ENCODE data around the gene HLA-DMA.

Gene HLA-DMA

GRCh38 chr6:32969685-32970412, 17.0 kb upstream of the HLA-DMA start:
- H3K27me3 Mint-ChIP-seq (ENCODE audit: low read depth, poor library complexity), result peaks cover 8% of the 10 kb centered on the region
- H3K36me3 Mint-ChIP-seq (ENCODE audit: low read depth), result peaks cover 27% of the 10 kb centered on the region
- peak overlapping the region; percentile 98 for H3K4me3 Mint-ChIP-seq
- TF ChIP-seq CTCF (IDR thresholded peaks at IDR 0.05), result peak; percentile 21
- no peaks in the 10 kb centered on the region for H3K9me3 Mint-ChIP-seq
- DNase-seq, result peak; percentile 76
- H3K27ac Mint-ChIP-seq, result peak overlapping the region; percentile 100
- H3K4me1 Mint-ChIP-seq, result peaks cover 36% of the 10 kb centered on the region

GRCh38 chr6:32968867-32969684, 16.2 kb upstream of the HLA-DMA start:
- H3K27me3 Mint-ChIP-seq (ENCODE audit: low read depth, poor library complexity), result peaks cover 8% of the 10 kb centered on the region
- H3K27ac Mint-ChIP-seq, result peak overlapping the region; percentile 100
- no peak for TF ChIP-seq CTCF (IDR thresholded peaks at IDR 0.05)
- H3K4me3 Mint-ChIP-seq, result peak overlapping the region; percentile 98
- DNase-seq, result peak; percentile 69
- H3K9me3 Mint-ChIP-seq, result no peaks in the 10 kb centered on the region
- H3K36me3 Mint-ChIP-seq (ENCODE audit: low read depth), result peaks cover 20% of the 10 kb centered on the region
- H3K4me1 Mint-ChIP-seq, result peaks cover 31% of the 10 kb centered on the region

- Mint-ChIP-seq H3K4me1 (peaks cover 31% of the 10 kb centered on the region), H3K9me3 (no peaks in the 10 kb centered on the region), H3K27me3 (ENCODE audit: low read depth, poor library complexity) (peaks cover 3% of the 10 kb centered on the region), H3K4me3 (peak within 1 kb of the TSS; percentile 98), H3K36me3 (ENCODE audit: low read depth) (peaks cover 12% of the 10 kb centered on the region), H3K27ac (peak within 1 kb of the TSS; percentile 100)
- TF ChIP-seq CTCF (IDR thresholded peaks at IDR 0.05), result no peak
- peak; percentile 94 for DNase-seq
These were observed 15.4 kb upstream of the HLA-DMA start, which contains the start of gene BRD2 for GRCh38 chr6:32968093-32968866. Gene BRD2, plus strand, starts transcription at chr6:32968594. Its CDS starts 4,305 bp downstream, at chr6:32972899.

- Mint-ChIP-seq H3K27me3 (ENCODE audit: low read depth, poor library complexity) (no peaks in the 10 kb centered on the region), H3K9me3 (no peaks in the 10 kb centered on the region), H3K4me3 (peak overlapping the region; percentile 82), H3K27ac (peak overlapping the region; percentile 94), H3K36me3 (ENCODE audit: low read depth) (peaks cover 3% of the 10 kb centered on the region), H3K4me1 (peaks cover 31% of the 10 kb centered on the region)
- DNase-seq, result no peak
- TF ChIP-seq CTCF (IDR thresholded peaks at IDR 0.05), result peak; percentile 36
These were observed 14.5 kb upstream of the HLA-DMA start for GRCh38 chr6:32967151-32968091.

GRCh38 chr6:32964776-32965175, 11.9 kb upstream of the HLA-DMA start:
- peaks cover 14% of the 10 kb centered on the region for H3K36me3 Mint-ChIP-seq (ENCODE audit: low read depth)
- no peak for DNase-seq
- H3K4me3 Mint-ChIP-seq, result no peak overlapping the region
- H3K4me1 Mint-ChIP-seq, result peaks cover 31% of the 10 kb centered on the region
- H3K9me3 Mint-ChIP-seq, result peaks cover 12% of the 10 kb centered on the region
- H3K27ac Mint-ChIP-seq, result no peak overlapping the region
- H3K27me3 Mint-ChIP-seq (ENCODE audit: low read depth, poor library complexity), result no peaks in the 10 kb centered on the region
- no peak for TF ChIP-seq CTCF (IDR thresholded peaks at IDR 0.05)
